Lower leg skin (tissue), 3 donors: Measurements from ENCODE around the gene STRIT1.

Experiments used
- CTCF ChIP-seq, 3 donors: fragments of 450-650 bp; IDR thresholded peaks; one replicate each; pipeline ENCODE4 v1.5.1; 2016; ENCODE audit warnings: antibody characterized with exemption in 3 of 3, mild to moderate bottlenecking in 3 of 3, moderate library complexity in 2 of 3
- POLR2A ChIP-seq, 2 donors: fragments of 450-650 bp; IDR thresholded peaks; one replicate each; pipeline ENCODE4 v1.6.1; 2016 to 2017; ENCODE audit warnings: antibody characterized with exemption in 2 of 2, mild to moderate bottlenecking in 1 of 2, moderate library complexity in 1 of 2

GRCh38 chr3:155334215-155334913 is 40.9 kb upstream of the STRIT1 start:
- TF ChIP-seq POLR2A (IDR thresholded peaks at IDR 0.05): no peak
- TF ChIP-seq CTCF (IDR thresholded peaks at IDR 0.05): no peak
